Activated B cell treated with CpG ODN at 0.5 μM for 24 hours (primary cell): ENCODE results near the gene PRKN. TPM values are rescaled to one million over a fixed set of nuclear protein-coding genes. Genes with fewer than 3 reads are reported as not detected.

Experiments
- ATAC-seq: fragments of 200-7000 bp; cut with Tn5 transposase; one replicate; pipeline ENCODE4 v1.10.0; 2021; ENCODE audit warnings: low read depth, mild to moderate bottlenecking, moderate library complexity
- CTCF ChIA-PET: fragments of 350-600 bp; sonication (Branson Sonifier 250); formaldehyde crosslinking; loops from one replicate; lab custom pipeline; 2021; ENCODE audit warnings: antibody characterized with exemption; lab: Charles Lee
- POLR2A ChIA-PET: fragments of 350-600 bp; sonication (Branson Sonifier 250); formaldehyde crosslinking; loops from one replicate; lab custom pipeline; 2021; ENCODE audit warnings: antibody characterized with exemption; lab: Charles Lee
- DNase-seq: peaks from one replicate; pipeline ENCODE4 v3.0.0; 2022
- H3K27ac Mint-ChIP-seq: one replicate; pipeline ENCODE4 v1.8.0; 2020; ENCODE audit warnings: mixed read lengths
- H3K27me3 Mint-ChIP-seq: one replicate; pipeline ENCODE4 v1.8.0; 2021; ENCODE audit warnings: mixed read lengths
- H3K36me3 Mint-ChIP-seq: one replicate; pipeline ENCODE4 v1.8.0; 2021; ENCODE audit warnings: low read depth, mixed read lengths
- H3K4me1 Mint-ChIP-seq: one replicate; pipeline ENCODE4 v1.8.0; 2021; ENCODE audit warnings: mixed read lengths
- H3K4me3 Mint-ChIP-seq: one replicate; pipeline ENCODE4 v1.8.0; 2020; ENCODE audit warnings: mild to moderate bottlenecking, mixed read lengths
- H3K9me3 Mint-ChIP-seq: one replicate; pipeline ENCODE4 v1.8.0; 2020; ENCODE audit warnings: mixed read lengths
- intact Hi-C: fragments of 100-400 bp; cut with micrococcal nuclease; formaldehyde crosslinking; loops from one replicate; pipeline ENCODE4 v1.15.1; 2024
- total RNA-seq: library from RNA; stranded (reverse); gene quantifications from 2 replicates; pipeline ENCODE4 v1.2.3, GENCODE V29; 2022
- TF ChIP-seq, protein P1 (sequence below): fragments of 200-600 bp; IDR thresholded peaks from one replicate; pipeline ENCODE4 v1.8.0; 2022; ENCODE audit warnings: antibody characterized with exemption, mild to moderate bottlenecking

The PRKN gene
- total RNA-seq, 1 donor from 2014 or later: 2.3 TPM

DNA sequence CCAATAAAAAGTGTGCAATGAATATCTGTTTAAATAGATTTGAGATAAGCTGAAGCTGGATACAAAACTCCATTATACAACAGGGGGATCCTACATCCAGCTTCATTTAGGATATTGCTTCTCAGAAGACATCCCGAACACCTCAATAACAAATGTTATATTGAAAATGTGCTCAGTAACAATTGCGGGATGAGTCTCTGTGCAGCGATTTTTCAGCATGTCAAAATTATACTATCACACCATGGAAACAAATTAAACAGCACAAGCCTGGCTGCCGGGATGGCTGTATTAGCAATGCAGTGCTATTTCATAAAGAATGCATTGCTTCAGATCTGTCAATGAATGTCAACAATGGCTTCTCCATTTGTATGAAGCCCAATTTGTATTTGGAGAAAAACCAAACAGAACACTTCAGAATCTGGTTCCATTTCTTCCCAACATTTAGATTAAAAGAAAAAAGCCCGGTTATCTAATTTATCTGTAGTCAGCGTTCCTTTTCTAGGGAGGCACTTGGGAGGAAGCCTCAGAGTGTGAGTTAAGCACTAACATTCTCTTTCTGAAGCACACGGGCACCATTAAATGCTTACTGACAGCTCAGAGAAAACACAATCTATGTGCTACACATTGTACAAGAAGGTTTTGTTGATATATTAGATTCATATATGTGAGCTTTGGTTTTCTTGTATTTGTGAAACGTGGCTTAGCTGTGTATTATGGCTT lies 1142.8 kb downstream of the PRKN start:
- DNase-seq (no peak), ATAC-seq (no peak)
- Mint-ChIP-seq H3K9me3 (no peaks in the 10 kb centered on the region), H3K36me3 (no peaks in the 10 kb centered on the region), H3K4me3 (no peak overlapping the region), H3K27me3 (no peaks in the 10 kb centered on the region), H3K27ac (no peak overlapping the region), H3K4me1 (no peaks in the 10 kb centered on the region)
- TF ChIP-seq, protein P1, sequence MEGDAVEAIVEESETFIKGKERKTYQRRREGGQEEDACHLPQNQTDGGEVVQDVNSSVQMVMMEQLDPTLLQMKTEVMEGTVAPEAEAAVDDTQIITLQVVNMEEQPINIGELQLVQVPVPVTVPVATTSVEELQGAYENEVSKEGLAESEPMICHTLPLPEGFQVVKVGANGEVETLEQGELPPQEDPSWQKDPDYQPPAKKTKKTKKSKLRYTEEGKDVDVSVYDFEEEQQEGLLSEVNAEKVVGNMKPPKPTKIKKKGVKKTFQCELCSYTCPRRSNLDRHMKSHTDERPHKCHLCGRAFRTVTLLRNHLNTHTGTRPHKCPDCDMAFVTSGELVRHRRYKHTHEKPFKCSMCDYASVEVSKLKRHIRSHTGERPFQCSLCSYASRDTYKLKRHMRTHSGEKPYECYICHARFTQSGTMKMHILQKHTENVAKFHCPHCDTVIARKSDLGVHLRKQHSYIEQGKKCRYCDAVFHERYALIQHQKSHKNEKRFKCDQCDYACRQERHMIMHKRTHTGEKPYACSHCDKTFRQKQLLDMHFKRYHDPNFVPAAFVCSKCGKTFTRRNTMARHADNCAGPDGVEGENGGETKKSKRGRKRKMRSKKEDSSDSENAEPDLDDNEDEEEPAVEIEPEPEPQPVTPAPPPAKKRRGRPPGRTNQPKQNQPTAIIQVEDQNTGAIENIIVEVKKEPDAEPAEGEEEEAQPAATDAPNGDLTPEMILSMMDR: no peak
- ChIA-PET POLR2A (no interaction called here), CTCF (no interaction called here)
- intact Hi-C loops: no loop called here

DNA sequence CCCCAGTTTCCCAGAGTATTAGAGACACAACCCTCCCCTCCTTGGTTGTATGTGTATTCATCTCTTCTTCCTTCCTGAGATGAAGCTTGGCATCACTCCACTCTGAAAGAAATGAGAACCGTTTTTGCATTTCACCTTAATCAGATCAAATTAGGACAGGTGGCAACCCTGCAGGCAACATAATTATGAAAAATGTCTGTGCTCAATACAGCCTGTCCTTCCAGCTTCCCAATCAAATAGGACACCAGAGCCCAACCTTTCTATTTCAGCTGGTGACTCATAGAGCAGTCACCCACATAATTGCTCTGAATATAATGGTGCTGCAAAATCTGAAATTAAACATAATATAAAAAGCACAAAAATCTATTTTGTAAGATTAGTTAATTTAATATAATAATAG lies 1143.5 kb downstream of the PRKN start:
- Mint-ChIP-seq H3K9me3 (no peaks in the 10 kb centered on the region), H3K27ac (no peak overlapping the region)
- DNase-seq: no peak

DNA sequence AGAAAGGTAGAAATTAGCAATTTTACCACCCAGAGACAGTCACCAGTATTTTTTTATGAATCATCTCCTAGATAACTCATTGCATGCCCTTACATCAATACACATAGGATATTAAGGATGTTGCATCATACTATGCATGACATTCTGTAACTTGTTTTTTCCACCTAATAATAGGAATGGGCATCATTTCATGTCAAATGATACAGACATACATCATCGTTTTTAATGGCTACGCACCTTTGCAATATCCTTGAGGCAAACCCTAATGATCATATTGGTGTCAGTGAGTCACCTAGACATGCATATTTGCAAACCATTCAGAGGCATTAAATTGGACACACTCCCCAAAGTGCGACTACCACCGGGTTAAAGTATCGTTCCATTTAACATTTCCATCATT lies 1144.0 kb downstream of the PRKN start:
- CTCF ChIA-PET: no interaction called here
- H3K27ac Mint-ChIP-seq: no peak overlapping the region
- intact Hi-C loops: no loop called here
- no peak overlapping the region for H3K4me3 Mint-ChIP-seq
- TF ChIP-seq, protein P1: no peak
- no peaks in the 10 kb centered on the region for H3K36me3 Mint-ChIP-seq
- H3K9me3 Mint-ChIP-seq: no peaks in the 10 kb centered on the region
- no peak for ATAC-seq
- POLR2A ChIA-PET: no interaction called here
- no peaks in the 10 kb centered on the region for H3K27me3 Mint-ChIP-seq
- no peaks in the 10 kb centered on the region for H3K4me1 Mint-ChIP-seq
- no peak for DNase-seq

More for the DNA sequence above, 1143.5 kb downstream of the PRKN start:
- intact Hi-C loops: no loop called here
- no peaks in the 10 kb centered on the region for H3K36me3 Mint-ChIP-seq
- POLR2A ChIA-PET: no interaction called here
- H3K4me3 Mint-ChIP-seq: no peak overlapping the region
- CTCF ChIA-PET: no interaction called here
- H3K4me1 Mint-ChIP-seq: no peaks in the 10 kb centered on the region
- no peak for ATAC-seq
- no peaks in the 10 kb centered on the region for H3K27me3 Mint-ChIP-seq
- TF ChIP-seq, protein P1: no peak

DNA sequence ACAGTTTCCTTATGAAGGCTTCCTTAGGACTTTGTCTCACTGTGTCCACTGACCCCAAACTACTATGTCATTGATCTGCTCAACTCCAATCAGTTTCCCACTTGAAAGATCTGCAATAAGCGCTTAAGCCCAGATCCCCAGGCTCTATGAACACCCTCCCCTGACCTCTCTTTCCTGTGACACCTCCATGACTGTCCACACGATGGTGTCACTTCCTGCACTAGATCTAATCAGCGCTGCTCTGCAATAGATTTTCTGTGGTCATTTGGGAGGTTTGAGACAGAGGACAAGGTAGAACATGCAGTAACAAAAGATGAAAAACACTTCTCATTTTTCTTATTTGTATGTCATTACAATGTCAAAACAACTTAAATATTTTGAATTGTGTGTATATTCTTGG lies 1149.1 kb downstream of the PRKN start:
- DNase-seq (no peak), ATAC-seq (no peak)
- TF ChIP-seq, protein P1: no peak
- no peaks in the 10 kb centered on the region for H3K36me3 Mint-ChIP-seq
- H3K27ac Mint-ChIP-seq: no peak overlapping the region
- CTCF ChIA-PET: no interaction called here
- H3K9me3 Mint-ChIP-seq: no peaks in the 10 kb centered on the region
- intact Hi-C loops: no loop called here
- no peaks in the 10 kb centered on the region for H3K4me1 Mint-ChIP-seq
- POLR2A ChIA-PET: no interaction called here
- no peaks in the 10 kb centered on the region for H3K27me3 Mint-ChIP-seq
- no peak overlapping the region for H3K4me3 Mint-ChIP-seq

DNA sequence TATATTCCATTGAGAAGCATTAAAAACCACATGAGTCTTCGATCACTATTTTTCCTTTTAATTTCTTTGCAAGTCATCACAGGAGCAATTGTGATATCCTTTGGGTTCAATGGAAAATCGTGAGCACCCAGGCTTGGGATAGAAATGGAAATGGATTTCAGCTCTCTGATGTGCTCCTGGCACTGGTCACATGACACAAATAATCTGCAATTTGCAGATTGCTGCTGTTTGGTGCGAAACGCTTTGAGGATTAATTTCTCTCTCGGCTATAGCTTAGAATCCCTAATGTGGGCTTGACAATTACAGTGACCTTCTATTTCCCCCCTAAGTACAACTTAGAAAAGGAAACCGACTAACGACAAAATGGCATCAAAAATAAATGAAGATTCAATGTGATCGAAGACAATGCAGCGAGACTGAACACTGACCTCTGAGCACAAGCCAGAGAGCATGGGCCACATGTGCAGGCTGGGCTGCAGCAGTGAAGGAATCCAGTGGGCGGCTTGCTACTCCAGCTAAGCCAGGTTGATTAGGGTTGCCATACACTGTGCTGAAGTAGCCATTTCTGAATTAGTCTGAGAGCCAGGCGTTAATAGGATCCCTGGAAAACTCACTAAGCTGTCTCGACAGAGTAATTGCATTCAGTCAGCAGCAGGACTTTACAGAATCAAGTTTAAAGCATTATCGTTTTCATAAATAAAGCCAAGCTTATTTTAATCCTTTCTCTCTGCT lies 1151.9 kb downstream of the PRKN start:
- Mint-ChIP-seq H3K36me3 (no peaks in the 10 kb centered on the region), H3K4me1 (no peaks in the 10 kb centered on the region), H3K27me3 (no peaks in the 10 kb centered on the region), H3K4me3 (no peak overlapping the region), H3K27ac (no peak overlapping the region), H3K9me3 (no peaks in the 10 kb centered on the region)
- DNase-seq: no peak
- intact Hi-C loops: no loop called here
- CTCF ChIA-PET: no interaction called here
- ATAC-seq: no peak
- TF ChIP-seq, protein P1: no peak
- POLR2A ChIA-PET: no interaction called here
